IgD-negative memory B cell (primary cell): Measurements from ENCODE around the gene RUNX3. TPM values are rescaled to one million over a fixed set of nuclear protein-coding genes. Genes with fewer than 3 reads are reported as not detected.
A peak's percentile ranks its signal among the peaks of the same experiment; 100 is the strongest.

Experiments used
- H3K27ac Mint-ChIP-seq, 3 donors: one replicate each; pipeline ENCODE4 v1.8.0; 2020 to 2022; ENCODE audit warnings: mild to moderate bottlenecking in 3 of 3, mixed read lengths in 3 of 3, moderate library complexity in 1 of 3
- H3K27me3 Mint-ChIP-seq: one replicate; pipeline ENCODE4 v1.8.0; 2021; ENCODE audit warnings: mixed read lengths
- H3K36me3 Mint-ChIP-seq: one replicate; pipeline ENCODE4 v1.8.0; 2020; ENCODE audit warnings: mild to moderate bottlenecking, mixed read lengths
- H3K4me1 Mint-ChIP-seq, 3 donors: one replicate each; pipeline ENCODE4 v1.8.0; 2020 to 2022; ENCODE audit warnings: mixed read lengths in 3 of 3, mild to moderate bottlenecking in 1 of 3
- H3K4me3 Mint-ChIP-seq, 4 donors: one replicate each; pipeline ENCODE4 v1.8.0; 2020 to 2022; ENCODE audit warnings: mild to moderate bottlenecking in 4 of 4, mixed read lengths in 4 of 4, moderate library complexity in 3 of 4
- H3K9me3 Mint-ChIP-seq, 3 donors: one replicate each; pipeline ENCODE4 v1.8.0; 2020 to 2021; ENCODE audit warnings: mixed read lengths in 3 of 3, mild to moderate bottlenecking in 1 of 3
- polyA plus RNA-seq: library from polyadenylated mRNA; unstranded; fragments of 300-500 nt; fragmentation: Illumina TruSeq; gene quantifications from one replicate; pipeline ENCODE4 v1.2.3, GENCODE V29; 2021

Gene RUNX3
- polyA plus RNA-seq, 1 donor from 2014 or later, result 30.1 TPM

DNA sequence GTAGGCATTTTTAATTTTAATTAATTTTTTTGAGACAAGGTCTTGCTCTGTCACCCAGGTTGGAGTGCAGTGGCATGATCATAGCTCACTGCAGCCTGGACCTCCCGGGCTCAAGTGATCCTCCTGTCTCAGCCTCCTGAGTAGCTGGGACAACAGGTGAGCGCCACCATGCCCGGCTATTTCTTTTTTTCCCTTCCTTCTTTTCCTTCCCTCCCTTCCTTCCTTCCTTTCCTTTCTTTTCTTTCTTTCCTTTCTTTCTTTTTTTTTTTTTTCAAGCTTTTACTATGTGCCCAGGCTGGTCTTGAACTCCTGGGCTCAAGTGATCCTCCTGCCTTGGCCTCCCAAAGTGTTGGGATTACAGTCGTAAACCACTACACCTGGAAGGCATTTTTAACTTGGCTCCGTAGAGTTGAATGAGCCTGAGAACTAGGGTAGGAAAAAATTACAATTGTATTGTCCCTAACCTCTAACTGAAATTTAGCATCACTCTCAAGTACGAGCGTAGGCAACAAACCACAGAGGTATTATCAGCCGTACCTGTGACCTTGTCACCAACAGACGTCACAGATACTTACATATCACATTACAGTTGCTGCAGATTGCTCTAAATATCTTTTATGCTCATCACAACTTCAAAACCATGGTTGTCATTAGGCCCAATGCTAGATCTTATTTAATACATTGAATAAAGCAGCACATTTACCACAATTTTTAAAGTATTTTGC is 8.0 kb downstream of the RUNX3 start:
- Mint-ChIP-seq H3K36me3 (peaks cover 3% of the 10 kb centered on the region), H3K9me3 (no peaks in the 10 kb centered on the region), H3K27ac (peak overlapping the region; percentile 81 to 90 (median 83)), H3K4me1 (peaks cover 42 to 63% (median 47%) of the 10 kb centered on the region in 3 donors), H3K4me3 (peak overlapping the region in 3 of 4 donors; percentile 60 to 76 (median 66)), H3K27me3 (no peaks in the 10 kb centered on the region)

DNA sequence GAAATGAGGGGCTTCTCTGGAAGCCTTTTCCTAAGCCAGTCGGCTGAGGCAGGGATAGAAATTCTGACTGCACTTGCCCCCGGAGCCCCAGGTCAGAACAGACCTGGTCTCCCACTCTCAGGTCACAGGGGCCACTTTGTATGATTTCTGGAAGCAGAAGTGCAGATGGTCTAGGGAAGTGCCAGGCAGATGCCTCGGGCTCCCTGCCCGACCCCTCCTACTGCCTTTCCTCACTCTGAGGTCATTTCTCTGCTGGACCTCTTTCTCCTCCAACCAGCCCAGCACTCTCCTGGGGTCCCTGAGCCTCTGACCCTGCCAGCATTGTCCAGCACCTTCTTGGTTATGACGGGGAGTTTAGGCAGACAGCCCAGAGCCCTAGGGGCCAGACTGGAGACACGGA is 8.7 kb downstream of the RUNX3 start:
- H3K9me3 Mint-ChIP-seq, result no peaks in the 10 kb centered on the region
- H3K27ac Mint-ChIP-seq, result peak overlapping the region; percentile 25 to 92 (median 83)
- H3K27me3 Mint-ChIP-seq, result no peaks in the 10 kb centered on the region
- H3K36me3 Mint-ChIP-seq, result peaks cover 3% of the 10 kb centered on the region
- peaks cover 40 to 64% (median 47%) of the 10 kb centered on the region in 3 donors for H3K4me1 Mint-ChIP-seq
- peak overlapping the region in 3 of 4 donors; percentile 60 to 79 (median 76) for H3K4me3 Mint-ChIP-seq

DNA sequence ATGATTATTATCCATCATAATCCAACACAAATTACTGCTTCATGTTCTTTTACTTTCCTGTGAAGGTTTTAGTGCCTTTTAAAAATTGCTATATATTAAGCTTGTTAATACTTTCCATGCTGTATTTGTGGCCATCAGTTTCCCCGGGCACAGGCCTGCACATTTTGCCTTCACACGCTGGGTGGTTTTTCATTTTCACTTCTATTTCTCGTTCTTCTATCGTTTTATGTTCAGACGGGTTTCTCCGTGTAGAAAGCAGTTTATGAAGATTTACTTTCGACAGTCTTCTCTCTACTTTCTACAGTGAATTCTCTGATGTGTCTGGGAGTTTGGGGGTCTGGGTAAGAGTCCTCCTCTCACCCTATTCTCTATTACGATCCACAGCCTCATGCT is 9.5 kb downstream of the RUNX3 start:
- H3K27me3 Mint-ChIP-seq, result no peaks in the 10 kb centered on the region

DNA sequence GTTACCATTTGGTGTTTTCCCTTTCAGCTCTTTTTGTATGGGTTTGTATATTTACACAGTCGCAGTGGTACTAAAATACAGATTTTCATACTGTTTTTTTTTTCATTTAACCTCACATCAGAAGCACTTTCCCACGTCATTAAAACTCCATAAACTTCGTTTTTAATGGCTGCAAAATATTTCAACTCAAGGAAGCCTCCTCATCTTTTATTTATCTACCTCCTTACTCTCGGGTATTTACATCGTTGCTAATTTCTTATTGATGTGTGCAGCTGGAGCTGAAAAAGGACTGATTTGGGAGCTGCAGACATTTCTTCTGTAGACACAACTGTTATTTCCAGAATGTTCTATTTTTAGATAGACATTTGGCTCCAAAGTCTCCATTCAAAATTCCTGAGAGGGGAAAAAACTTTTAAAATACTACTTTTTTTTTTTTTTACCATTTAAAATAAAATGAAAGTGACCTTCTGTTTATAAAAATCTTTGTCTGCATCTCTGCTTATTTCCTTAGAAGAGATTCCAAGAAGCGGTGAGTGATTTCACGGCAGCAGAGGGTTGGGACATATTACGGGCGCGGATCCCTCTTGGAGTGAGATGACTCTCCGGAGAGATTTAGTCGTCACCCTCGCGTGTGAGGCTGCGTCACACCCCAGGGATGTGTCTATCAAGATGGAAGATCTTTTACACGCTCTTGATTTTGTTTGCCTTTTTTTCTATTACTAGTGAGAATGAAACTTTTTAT is 10.1 kb downstream of the RUNX3 start:
- Mint-ChIP-seq H3K27me3 (no peaks in the 10 kb centered on the region), H3K4me1 (peaks cover 35 to 55% (median 40%) of the 10 kb centered on the region in 3 donors), H3K27ac (peak overlapping the region; percentile 25 to 92 (median 83)), H3K36me3 (peaks cover 3% of the 10 kb centered on the region), H3K9me3 (no peaks in the 10 kb centered on the region), H3K4me3 (peak overlapping the region in 3 of 4 donors; percentile 11 to 83 (median 63))

More for the DNA sequence above, 9.5 kb downstream of the RUNX3 start:
- Mint-ChIP-seq H3K9me3 (no peaks in the 10 kb centered on the region), H3K4me1 (peaks cover 40 to 61% (median 42%) of the 10 kb centered on the region in 3 donors), H3K27ac (peak overlapping the region; percentile 25 to 92 (median 83)), H3K36me3 (peaks cover 3% of the 10 kb centered on the region), H3K4me3 (peak overlapping the region; percentile 11 to 83 (median 58))

DNA sequence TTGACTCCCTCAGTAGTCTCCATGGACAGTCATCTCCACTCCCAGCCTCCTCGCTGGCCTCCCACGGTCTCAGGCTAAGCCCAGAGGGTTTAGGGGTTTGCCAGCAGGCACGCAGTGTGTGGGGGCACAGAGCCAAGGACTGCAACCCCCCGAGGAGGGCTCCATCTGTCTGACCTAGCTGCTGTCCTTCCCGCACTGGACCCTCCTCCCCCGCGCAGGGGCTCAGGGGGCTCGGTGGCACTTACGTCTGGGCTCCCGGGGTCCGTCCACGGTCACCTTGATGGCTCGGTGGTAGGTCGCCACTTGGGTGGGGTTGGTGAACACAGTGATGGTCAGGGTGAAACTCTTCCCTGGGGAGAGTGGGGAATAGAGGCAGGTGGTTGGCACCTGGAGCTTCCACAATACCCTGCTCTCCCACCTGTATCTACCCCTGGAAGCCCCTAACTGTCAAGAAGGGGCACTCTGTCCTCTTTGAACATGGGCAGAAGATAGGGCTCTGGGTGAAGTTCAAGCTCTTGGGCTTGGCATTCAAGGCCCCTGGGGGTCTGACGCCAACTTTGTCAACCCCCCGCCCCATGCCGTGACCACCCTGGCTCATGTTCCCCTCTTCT is 11.0 kb downstream of the RUNX3 start:
- H3K27me3 Mint-ChIP-seq, result no peaks in the 10 kb centered on the region
- H3K9me3 Mint-ChIP-seq, result no peaks in the 10 kb centered on the region
- H3K4me3 Mint-ChIP-seq, result no peak overlapping the region
- H3K36me3 Mint-ChIP-seq, result peaks cover 3% of the 10 kb centered on the region
- H3K27ac Mint-ChIP-seq, result peak overlapping the region in 1 of 3 donors; percentile 53
- H3K4me1 Mint-ChIP-seq, result peaks cover 30 to 49% (median 35%) of the 10 kb centered on the region in 3 donors

DNA sequence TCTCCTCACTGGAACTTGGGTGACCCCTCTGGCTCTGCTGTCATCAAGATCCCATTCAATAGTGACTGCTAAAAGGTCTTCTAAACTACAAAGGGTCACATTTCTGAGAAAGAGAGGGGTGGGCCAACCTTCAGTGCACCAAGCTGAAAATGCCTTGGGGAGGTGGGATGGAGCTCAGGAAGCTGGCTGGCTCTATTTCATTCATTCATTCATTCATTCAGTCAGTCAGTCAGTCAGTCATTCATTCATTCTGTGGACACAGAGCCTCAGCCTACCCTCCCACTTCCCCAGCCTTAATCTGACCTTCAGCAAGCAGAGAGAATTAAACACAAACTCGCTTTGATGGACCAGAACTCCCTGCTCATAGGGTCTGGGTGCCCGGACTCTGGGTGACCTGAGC is 11.7 kb downstream of the RUNX3 start:
- H3K4me1 Mint-ChIP-seq, result peaks cover 25 to 42% (median 28%) of the 10 kb centered on the region in 3 donors
- H3K4me3 Mint-ChIP-seq, result peak overlapping the region in 1 of 4 donors; percentile 28
- H3K9me3 Mint-ChIP-seq, result no peaks in the 10 kb centered on the region
- no peaks in the 10 kb centered on the region for H3K27me3 Mint-ChIP-seq
- peak overlapping the region; percentile 53 to 97 (median 63) for H3K27ac Mint-ChIP-seq
- peaks cover 3% of the 10 kb centered on the region for H3K36me3 Mint-ChIP-seq

DNA sequence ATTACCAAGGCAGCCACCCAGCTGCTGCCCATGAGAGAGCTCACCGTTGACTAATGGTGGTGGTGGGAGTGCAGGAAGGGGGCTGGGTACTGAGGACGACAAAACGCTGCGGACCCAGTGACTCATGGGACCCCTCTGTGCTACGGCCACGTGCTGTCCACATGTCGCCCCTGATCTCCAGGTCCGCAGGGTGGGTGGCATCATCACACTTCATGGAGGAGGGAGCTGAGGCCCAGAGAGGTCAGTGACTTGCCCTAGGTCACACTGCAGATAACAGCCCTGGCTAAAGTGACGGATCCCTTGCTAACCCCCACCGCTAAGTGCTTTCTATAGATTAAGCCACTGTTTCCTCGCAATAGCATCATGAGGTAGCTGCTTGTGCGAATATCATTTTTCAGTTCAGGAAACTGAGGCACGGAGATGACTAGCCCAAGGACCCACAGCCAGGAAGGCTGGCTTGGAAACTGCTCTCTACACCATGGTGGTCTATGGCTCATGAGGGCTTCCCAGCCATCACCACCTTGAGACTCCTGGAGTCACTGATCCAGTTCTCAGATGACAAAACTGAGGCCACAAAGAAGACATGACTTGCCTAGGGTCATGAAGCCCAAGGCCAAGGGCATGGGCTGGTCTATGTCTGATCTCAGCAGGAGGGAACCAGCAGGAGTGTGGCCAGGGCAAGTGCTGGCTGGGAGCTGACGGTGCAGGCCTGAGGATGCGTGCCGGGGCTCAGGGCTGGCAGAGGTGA is 12.6 kb downstream of the RUNX3 start:
- Mint-ChIP-seq H3K4me1 (peaks cover 18 to 36% (median 23%) of the 10 kb centered on the region in 3 donors), H3K9me3 (no peaks in the 10 kb centered on the region), H3K4me3 (no peak overlapping the region), H3K27ac (peak overlapping the region; percentile 53 to 97 (median 63)), H3K27me3 (no peaks in the 10 kb centered on the region), H3K36me3 (peaks cover 3% of the 10 kb centered on the region)

DNA sequence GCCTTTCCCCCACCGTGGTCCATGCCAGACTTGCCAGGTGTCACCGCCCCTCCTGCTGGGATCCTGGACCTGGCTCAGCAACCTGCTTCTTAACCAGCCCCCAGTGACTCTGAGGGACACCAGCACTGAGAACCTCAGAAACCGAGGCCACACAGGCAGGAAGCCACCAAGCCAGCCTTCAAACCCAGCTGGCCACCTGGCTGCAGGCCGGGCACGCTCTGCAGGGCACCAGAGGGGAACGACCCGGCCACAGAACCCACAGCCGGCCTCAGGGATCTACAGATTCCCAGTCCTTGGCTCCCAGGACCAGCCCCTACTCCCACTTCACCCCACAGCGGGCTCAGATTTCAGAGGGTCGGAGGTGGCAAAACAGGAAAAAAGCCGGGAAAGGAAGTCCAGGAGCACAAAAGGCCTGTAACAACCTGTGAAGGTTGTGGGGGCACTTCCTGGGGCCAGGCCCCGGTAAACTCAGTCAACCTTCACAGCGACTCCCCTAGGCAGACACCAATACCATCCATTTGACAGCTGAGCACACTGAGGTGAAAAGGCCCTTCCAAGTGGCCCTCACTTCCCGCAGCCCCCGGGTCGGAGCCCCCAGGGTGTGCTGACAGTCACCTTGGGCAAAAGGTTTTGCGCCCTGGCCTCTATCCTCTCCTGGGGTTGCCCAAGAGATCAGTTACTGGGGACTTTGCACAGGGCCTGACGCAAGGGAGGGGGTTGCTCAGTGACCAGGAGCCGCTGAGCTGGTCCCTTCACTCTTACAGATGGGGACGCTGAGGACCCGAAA is 14.1 kb downstream of the RUNX3 start:
- H3K36me3 Mint-ChIP-seq, result peaks cover 2% of the 10 kb centered on the region
- H3K27ac Mint-ChIP-seq, result peak overlapping the region; percentile 73 to 95 (median 78)
- no peaks in the 10 kb centered on the region for H3K9me3 Mint-ChIP-seq
- H3K27me3 Mint-ChIP-seq, result no peaks in the 10 kb centered on the region
- H3K4me1 Mint-ChIP-seq, result peaks cover 12 to 27% (median 20%) of the 10 kb centered on the region in 3 donors
- H3K4me3 Mint-ChIP-seq, result peak overlapping the region in 2 of 4 donors; percentile 17 to 32

DNA sequence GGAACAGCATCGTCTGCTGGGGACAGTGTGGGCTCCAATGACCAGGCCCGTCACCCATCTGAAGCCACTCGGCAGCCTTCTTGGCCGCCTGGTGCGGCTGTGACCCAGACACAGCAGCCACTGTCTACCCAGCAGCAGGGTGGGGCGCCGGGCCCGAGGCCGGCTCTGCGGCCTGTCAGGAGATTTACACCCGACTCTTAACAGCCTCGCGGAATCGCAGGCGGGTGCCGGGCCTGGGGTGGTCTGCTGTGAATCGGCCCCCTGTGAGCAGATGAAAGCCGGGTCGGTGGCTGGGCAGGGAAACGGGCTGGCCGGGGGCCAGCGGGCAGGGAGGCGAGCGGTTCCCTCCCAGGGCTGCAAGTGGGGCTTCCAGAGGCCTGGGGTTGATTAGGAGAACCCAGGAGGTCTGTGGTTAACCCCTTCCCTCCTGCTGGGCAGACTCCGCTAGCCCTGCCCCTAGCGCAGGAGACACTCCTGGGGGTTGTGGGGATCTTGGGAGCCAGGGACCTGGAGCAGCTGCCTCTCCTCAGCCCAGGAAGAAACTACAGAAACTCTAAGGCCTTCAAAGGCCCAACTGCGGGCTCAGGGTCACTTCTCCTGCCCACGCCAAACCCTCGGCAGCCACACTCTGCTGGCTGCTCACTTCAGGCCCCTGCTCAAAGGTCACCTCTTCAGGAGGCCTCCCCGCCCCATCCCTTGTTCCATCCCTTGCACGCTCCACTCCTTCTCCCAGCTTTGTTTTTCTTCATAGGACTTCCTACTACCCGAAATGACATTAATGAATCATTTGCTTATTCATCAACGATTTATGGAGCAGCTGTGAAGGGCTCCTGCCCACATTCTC is 15.6 kb downstream of the RUNX3 start:
- no peak overlapping the region for H3K4me3 Mint-ChIP-seq
- peak overlapping the region; percentile 59 to 95 (median 78) for H3K27ac Mint-ChIP-seq
- H3K36me3 Mint-ChIP-seq, result peaks cover 2% of the 10 kb centered on the region
- peaks cover 4 to 22% (median 11%) of the 10 kb centered on the region in 3 donors for H3K4me1 Mint-ChIP-seq
- no peaks in the 10 kb centered on the region for H3K9me3 Mint-ChIP-seq
- H3K27me3 Mint-ChIP-seq, result no peaks in the 10 kb centered on the region

DNA sequence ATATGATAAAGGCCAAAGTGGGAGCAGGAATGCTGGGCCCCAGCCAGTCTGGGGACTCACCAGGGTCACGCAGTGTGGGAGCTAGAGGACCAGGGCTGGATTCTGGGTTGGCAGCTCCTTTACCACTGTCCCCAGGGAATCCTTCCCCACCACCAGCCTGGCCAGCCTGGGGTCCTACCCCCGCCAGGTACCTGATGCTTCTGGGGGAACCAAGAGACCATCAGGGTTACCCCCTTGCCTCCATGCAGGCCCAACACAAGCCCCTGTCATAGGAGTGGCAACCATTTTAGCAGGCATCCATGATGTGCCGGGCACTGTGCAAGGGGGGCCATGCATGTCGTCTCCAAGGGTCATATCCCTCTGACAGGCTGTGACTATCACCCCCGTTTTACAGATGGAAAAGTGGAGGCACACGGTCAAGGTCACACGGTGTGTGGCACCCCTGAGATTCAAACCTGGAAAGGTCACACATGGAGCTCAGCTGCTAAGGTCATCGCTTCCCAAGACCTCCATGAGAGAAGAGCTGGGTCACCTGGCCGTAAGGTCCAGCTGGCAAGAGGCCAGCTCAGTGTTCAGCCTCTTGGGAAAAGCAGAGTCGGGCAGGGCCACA is 16.4 kb downstream of the RUNX3 start:
- H3K4me1 Mint-ChIP-seq, result peaks cover 4 to 21% (median 11%) of the 10 kb centered on the region in 3 donors
- H3K27me3 Mint-ChIP-seq, result no peaks in the 10 kb centered on the region
- H3K9me3 Mint-ChIP-seq, result no peaks in the 10 kb centered on the region
- no peak overlapping the region for H3K4me3 Mint-ChIP-seq
- peak overlapping the region in 1 of 3 donors; percentile 80 for H3K27ac Mint-ChIP-seq
- peaks cover 2% of the 10 kb centered on the region for H3K36me3 Mint-ChIP-seq

DNA sequence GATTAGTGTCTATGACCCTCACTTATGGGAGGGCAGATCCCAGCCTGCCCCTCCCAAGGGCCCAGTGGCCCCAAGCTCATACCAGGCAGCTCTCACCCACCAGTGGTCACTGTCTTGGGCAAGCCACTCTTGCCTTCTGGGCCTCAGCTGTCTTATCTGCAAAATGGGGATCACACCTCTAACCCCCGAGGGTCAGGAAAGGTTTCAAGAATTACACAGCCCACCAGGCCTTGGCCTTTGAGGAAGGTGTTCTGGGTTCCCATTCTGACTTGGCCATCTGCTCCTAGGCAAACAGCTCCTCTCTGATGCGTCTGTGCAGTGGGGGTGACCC is 16.8 kb downstream of the RUNX3 start:
- H3K4me1 Mint-ChIP-seq, result peaks cover 4 to 20% (median 11%) of the 10 kb centered on the region in 3 donors
- no peak overlapping the region for H3K4me3 Mint-ChIP-seq
- no peaks in the 10 kb centered on the region for H3K9me3 Mint-ChIP-seq
- no peaks in the 10 kb centered on the region for H3K27me3 Mint-ChIP-seq
- H3K36me3 Mint-ChIP-seq, result peaks cover 2% of the 10 kb centered on the region
- H3K27ac Mint-ChIP-seq, result peak overlapping the region; percentile 46 to 93 (median 74)

DNA sequence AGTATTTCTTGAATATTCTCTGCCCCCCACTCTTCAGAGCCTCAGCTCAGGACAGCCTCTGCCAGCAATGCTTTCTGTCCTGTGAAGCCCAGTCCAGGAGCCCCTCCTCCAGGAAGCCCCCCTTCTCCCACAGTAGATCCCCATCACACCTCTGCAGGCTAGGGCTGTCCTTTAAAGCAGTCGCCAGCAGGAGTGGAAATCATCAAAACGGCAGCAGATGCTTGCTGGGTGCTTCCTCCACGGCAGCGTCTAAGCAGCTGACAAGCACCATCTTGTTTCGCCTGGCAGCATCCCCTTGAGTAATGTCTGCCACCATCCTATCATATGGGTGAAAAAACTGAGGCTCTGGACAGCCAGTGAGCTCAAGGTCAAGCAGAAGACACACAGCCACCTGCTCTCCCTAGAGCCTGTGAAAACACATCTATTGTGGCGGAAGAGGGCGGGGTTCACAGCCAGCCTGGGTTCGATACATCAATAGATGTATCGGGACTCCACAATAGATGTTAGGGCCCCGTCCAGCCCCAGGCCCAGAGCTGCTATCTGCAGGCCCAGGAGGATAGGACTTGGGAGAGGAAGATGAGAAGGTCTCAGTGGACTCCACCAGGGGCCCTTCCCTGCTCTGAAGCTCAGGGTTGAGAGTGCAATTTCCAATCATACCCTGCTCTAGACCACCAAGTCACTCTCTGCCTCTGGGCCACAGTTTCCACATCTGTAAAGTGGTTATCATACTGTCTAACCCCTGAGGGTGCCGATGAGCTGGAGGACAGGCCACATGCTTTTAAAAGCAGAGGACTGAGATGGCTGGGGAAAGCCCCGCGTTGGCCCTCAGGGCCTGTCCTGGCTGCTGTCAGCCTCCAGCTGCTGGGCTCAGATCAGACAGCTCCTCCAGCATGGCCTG is 17.5 kb downstream of the RUNX3 start:
- Mint-ChIP-seq H3K4me3 (peak overlapping the region in 2 of 4 donors; percentile 51 to 74), H3K9me3 (no peaks in the 10 kb centered on the region), H3K27ac (peak overlapping the region; percentile 53 to 93 (median 74)), H3K27me3 (no peaks in the 10 kb centered on the region), H3K4me1 (peaks cover 4 to 21% (median 11%) of the 10 kb centered on the region in 3 donors), H3K36me3 (peaks cover 2% of the 10 kb centered on the region)
